ENCODE data around the gene TMEM52. TPM values are rescaled to one million over a fixed set of nuclear protein-coding genes. Genes with fewer than 3 reads are reported as not detected.

TMEM52 gene
- polyA plus RNA-seq: not detected

DNA sequence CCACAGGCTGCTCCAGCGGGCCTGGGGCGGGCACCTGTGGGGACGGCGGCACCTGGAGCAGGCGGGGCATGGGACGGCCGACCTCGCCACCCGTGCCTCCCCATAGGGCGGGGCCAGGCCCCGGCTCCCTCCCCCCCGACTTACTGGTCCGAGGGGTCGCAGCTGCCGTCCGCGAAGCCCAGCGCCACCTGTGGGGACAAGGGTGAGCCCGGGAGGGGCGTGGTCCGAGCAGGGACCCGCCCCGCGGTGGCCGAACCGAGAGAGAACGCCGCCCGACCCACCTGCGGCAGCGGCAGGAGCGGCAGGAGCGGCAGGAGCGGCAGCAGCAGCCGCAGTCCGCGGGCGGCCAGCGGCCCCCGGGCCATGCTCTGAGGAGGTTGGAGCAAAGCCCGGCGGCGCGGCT lies at the start of gene TMEM52:
Gene TMEM52, minus strand, starts transcription at position 379 of the 403 bp plus-strand sequence. Its CDS starts 14 bp downstream, at position 365.
- H3K27ac Mint-ChIP-seq: peak within 1 kb of the TSS in 2 of 3 donors; percentile 59 to 82
- no peaks in the 10 kb centered on the region for H3K27me3 Mint-ChIP-seq
- H3K4me3 Mint-ChIP-seq: peak within 1 kb of the TSS; percentile 65 to 88 (median 82)
- H3K4me1 Mint-ChIP-seq: no peaks in the 10 kb centered on the region
- no peaks in the 10 kb centered on the region for H3K36me3 Mint-ChIP-seq
- H3K9me3 Mint-ChIP-seq: no peaks in the 10 kb centered on the region

DNA sequence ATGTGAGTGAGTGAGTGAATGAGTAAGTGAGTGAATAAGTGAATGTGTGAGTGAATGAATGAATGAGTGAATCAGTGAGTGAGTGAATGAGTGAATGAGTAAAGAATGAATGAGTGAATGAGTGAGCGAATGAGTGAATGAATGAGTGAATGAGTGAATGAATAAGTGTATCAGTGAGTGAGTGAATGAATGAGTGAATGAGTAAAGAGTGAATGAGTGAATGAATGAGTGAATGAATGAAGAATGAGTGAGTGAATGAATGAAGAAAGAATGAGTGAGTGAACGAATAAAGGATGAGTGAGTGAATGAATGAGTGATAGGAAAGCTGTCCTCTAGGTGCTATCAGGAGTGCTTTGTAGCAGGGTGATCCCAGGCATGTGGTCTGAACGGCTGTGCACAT lies 48.8 kb upstream of the TMEM52 start:
- no peak overlapping the region for H3K27ac Mint-ChIP-seq
- H3K9me3 Mint-ChIP-seq: no peaks in the 10 kb centered on the region
- H3K27me3 Mint-ChIP-seq: no peaks in the 10 kb centered on the region
- H3K4me1 Mint-ChIP-seq: no peaks in the 10 kb centered on the region
- no peaks in the 10 kb centered on the region for H3K36me3 Mint-ChIP-seq
- no peak overlapping the region for H3K4me3 Mint-ChIP-seq

DNA sequence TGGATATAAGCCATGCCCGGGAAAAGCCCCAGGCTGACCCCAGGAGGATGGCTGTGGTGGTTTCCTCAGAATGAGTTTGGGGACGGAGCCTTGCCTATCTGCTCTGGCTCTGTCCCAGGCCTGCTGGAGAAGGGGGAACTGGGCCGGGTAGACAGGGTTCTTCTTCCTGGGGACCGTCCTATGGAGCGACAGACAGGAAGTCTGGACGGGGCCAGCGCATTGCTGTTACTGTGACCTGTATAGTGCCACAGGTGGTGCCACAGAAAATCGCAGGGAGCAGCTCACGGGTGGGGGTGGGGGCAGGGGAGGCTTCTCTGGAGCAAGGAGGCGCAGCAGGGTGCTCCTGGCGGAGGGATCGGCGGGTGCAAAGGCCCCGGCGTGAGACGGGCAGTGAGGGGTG lies 48.1 kb upstream of the TMEM52 start:
- Mint-ChIP-seq H3K36me3 (no peaks in the 10 kb centered on the region), H3K4me1 (no peaks in the 10 kb centered on the region), H3K27ac (no peak overlapping the region), H3K4me3 (no peak overlapping the region), H3K9me3 (no peaks in the 10 kb centered on the region), H3K27me3 (peaks cover 2% of the 10 kb centered on the region)

DNA sequence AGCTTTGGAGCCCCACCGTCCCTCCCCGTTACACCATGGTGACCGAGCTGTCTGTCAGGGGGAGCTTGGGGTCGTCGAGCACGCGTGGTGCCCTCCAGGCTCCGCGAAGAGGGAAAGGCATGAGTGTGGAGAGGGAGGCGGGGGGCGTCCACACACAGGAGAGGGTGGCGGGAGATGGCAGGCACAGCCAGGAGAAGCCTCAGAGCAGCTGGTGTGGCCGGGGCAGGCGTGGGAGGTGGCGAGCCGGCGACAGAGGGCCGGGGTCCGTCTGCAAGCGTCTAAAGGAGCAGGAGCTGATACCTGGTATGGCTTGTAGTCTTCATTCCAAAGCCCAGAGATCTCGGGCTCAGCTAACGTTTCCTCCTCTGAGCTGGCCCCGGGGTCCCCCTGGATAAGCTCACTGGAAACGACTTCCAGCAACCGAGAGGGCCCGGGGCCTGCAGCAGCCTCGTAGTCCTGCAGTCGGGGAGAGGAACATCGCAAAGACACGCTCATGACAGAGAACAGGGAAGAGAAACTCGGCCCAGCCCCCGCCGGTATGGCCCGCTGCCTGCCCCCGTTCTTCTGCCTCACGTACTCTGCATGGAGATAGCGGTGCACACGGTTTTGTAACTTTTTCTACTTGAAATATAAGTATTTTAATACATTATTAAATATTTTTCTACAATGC lies 47.1 kb upstream of the TMEM52 start:
- Mint-ChIP-seq H3K4me3 (no peak overlapping the region), H3K27me3 (peaks cover 7% of the 10 kb centered on the region), H3K27ac (no peak overlapping the region), H3K9me3 (no peaks in the 10 kb centered on the region), H3K36me3 (no peaks in the 10 kb centered on the region), H3K4me1 (no peaks in the 10 kb centered on the region)

DNA sequence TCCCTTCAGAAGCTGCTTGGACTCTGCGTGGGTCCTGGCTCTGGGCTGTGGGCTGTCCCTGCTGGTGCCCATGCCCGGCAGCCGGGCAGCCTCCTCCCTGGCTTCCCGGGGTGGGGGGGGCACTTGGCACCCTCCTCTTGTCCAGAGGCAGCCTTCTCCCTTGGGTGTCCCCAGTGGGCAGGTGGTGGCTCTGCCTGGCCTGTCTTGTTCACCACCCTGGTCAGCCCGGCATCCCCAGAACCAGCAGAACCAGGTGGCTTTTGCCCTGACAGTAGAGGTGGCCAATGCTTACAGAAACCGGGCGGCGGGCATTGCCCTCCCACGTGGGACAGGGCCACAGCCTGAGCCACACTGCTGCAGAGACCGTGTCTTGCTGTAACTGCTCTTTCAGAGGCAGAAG lies 46.5 kb upstream of the TMEM52 start:
- H3K27me3 Mint-ChIP-seq: peaks cover 13% of the 10 kb centered on the region
- H3K4me3 Mint-ChIP-seq: no peak overlapping the region
- H3K36me3 Mint-ChIP-seq: no peaks in the 10 kb centered on the region
- H3K4me1 Mint-ChIP-seq: no peaks in the 10 kb centered on the region
- no peak overlapping the region for H3K27ac Mint-ChIP-seq
- no peaks in the 10 kb centered on the region for H3K9me3 Mint-ChIP-seq

DNA sequence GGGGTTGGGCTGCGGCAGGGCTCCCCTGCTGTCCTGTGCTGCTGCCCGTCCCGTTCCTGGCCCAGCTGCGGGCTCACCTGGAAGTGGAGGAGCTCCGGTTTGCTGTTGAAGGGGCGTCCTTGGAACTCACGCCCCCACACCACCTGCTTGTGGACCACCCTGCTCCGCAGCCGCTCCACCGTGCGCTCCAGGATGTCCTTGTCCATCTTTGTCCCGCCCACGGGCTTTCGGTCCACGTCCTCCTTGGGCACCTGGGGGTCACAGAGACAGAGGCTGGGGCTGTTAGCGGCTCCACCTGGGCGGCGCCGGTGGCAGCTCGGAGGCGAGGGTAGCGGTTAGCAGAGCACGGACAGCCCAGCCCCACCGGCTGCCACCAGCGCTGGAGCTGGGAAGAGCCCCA lies 45.7 kb upstream of the TMEM52 start:
- H3K4me3 Mint-ChIP-seq: no peak overlapping the region
- H3K27ac Mint-ChIP-seq: no peak overlapping the region
- peaks cover 17% of the 10 kb centered on the region for H3K27me3 Mint-ChIP-seq
- no peaks in the 10 kb centered on the region for H3K4me1 Mint-ChIP-seq
- H3K36me3 Mint-ChIP-seq: no peaks in the 10 kb centered on the region
- no peaks in the 10 kb centered on the region for H3K9me3 Mint-ChIP-seq

DNA sequence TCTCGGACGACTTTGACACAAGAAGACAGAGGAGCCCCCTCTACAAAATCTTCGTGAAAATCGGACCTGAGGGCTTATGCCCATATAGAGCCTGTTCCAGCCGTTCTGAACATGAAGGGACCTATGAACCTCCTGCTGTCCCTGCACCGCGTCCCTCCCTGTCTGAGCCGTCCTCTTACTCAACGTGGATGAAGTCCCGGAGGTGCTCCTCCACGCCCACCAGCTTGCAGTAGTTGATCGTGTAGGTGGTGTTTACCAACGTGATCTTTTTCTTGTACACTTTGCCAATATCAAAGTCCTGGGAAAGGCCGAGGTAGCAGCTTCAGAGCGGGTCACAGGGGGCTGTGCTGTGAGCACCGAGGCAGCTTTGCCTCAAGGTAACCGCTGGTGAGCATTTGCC lies 44.5 kb upstream of the TMEM52 start:
- no peak overlapping the region for H3K4me3 Mint-ChIP-seq
- H3K27me3 Mint-ChIP-seq: peaks cover 23% of the 10 kb centered on the region
- no peak overlapping the region for H3K27ac Mint-ChIP-seq
- H3K4me1 Mint-ChIP-seq: no peaks in the 10 kb centered on the region
- H3K9me3 Mint-ChIP-seq: no peaks in the 10 kb centered on the region
- no peaks in the 10 kb centered on the region for H3K36me3 Mint-ChIP-seq

DNA sequence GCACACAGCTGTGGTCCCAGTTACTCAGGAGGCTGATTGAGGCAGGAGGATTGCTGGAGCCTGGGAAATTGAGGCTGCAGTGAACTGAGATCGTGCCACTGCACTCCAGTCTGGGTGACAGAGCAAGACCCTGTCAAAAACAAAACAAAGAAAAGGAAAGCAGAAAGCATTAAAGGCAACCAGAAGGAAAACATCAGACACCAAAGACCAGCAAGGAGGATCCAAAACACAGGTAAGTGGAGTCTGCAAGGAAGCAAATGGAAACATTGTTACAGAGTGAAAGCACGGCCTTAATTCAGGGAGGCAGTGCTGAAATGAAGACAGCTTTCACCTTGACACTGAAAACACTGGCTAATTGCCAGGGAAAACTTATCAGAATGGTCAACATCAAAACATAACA lies 43.7 kb upstream of the TMEM52 start:
- peaks cover 28% of the 10 kb centered on the region for H3K27me3 Mint-ChIP-seq
- no peaks in the 10 kb centered on the region for H3K9me3 Mint-ChIP-seq
- no peaks in the 10 kb centered on the region for H3K36me3 Mint-ChIP-seq
- no peak overlapping the region for H3K4me3 Mint-ChIP-seq
- no peak overlapping the region for H3K27ac Mint-ChIP-seq
- no peaks in the 10 kb centered on the region for H3K4me1 Mint-ChIP-seq

DNA sequence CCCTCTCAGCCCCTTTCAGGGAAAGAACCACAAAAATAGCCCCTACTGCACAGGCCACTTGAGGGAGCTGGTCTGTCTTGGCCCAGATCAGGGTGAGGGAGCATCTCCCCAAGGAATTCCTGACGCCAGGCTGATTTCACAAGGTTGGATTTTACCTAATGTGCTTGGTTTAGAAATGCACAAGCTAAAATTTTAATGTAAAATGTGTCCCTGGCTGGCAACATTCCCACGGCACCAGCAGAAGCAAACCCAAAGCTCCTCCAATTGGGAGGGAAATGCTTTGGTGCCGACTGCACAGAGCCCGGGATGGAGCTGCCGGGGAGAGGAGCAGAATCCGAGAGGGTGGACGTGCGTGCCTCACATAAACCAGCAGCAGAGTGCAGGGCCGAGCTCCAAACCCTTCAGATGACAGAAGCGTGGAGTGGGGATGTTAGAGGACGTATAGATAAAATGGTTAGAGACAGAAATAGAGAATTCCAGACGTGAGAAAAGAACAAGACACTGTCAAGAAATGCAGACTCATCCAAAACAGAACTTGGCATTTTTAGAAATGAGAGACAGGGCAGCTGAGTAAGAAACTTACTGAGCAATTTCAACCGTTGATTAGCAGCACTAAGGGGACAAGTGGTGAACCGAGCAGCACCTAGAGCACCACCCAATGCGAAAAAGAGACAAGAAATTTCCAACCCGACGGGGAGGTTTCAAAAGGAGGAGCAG lies 41.6 kb upstream of the TMEM52 start:
- Mint-ChIP-seq H3K27ac (peak overlapping the region in 1 of 3 donors; percentile 6), H3K4me3 (no peak overlapping the region), H3K4me1 (no peaks in the 10 kb centered on the region), H3K9me3 (no peaks in the 10 kb centered on the region), H3K27me3 (peaks cover 30% of the 10 kb centered on the region), H3K36me3 (no peaks in the 10 kb centered on the region)

DNA sequence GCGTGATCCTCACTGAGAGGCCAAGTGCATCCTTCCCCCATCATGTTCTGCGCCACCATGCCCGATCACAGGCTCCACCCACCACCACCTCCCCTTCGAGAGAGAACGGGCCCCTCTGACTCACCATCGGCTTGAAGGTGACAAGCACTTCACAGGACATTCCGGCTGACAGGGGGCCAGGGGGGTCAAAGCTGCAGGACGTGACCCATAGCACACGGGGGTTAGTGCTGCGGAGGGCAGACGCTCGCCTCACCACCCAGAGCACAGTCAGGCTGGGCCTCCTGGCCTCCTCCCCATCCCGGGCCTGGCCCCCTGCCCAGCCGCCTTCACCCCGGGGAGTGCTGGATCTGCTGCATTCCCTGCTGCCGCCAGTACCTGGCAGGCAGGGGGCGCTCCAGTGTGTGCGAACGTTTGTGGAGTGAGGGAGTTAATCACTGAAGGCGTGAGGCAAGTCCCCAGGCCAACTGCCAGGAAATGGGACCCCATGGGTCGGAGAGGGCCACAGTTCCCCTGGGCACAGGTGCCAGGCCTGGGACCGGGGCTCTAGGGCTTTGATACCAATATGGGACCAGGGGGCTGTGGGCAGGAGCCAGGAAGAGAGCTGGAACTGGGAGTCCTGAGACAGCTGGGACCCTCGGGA lies 40.9 kb upstream of the TMEM52 start:
- Mint-ChIP-seq H3K4me3 (no peak overlapping the region), H3K27ac (no peak overlapping the region), H3K27me3 (peaks cover 30% of the 10 kb centered on the region), H3K9me3 (no peaks in the 10 kb centered on the region), H3K36me3 (no peaks in the 10 kb centered on the region), H3K4me1 (no peaks in the 10 kb centered on the region)

DNA sequence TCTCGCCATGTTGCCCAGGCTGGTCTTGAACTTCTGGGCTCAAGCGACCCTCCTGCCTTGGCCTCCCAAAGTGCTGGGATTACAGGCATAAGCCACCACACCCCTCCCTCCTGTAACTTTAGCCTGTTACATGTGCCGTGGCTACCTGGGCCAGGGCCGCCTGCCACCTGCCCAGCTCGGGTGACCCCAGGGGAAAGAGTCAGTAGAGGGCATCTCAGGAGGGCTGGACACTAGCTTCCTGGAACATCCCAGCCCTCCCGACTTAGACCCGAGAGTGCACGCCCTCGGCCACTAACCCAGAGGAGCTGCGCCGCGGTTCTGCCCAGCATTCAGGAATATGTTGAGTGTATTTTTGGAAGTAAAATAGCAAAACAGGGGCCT lies 40.4 kb upstream of the TMEM52 start:
- Mint-ChIP-seq H3K27ac (no peak overlapping the region), H3K4me3 (no peak overlapping the region), H3K9me3 (no peaks in the 10 kb centered on the region), H3K36me3 (no peaks in the 10 kb centered on the region), H3K4me1 (no peaks in the 10 kb centered on the region), H3K27me3 (peaks cover 30% of the 10 kb centered on the region)

DNA sequence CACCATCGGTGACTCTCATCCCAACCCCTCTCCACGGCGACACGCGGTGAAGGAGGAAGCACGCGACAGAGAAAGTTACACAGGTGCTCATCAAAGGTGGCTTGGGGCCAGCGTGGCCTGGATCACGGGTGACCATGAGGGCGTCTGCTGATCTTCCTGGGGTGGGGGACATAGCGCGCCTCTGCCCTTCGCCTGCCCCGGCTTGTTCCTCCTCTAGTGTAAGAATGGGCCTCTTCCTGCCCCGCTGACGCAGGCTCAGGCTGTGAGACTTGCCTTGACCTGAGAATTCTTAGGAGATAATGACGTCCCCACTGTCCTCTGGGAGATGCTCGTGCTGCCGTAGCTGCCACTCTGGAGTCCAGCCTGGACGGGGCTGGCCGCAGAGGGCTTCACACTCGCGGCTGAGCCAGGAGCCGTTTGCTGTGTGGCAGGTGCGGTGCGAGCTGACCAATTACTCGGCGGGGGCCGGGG lies 39.0 kb upstream of the TMEM52 start:
- peaks cover 0 to 2% (median 2%) of the 10 kb centered on the region in 3 donors for H3K4me1 Mint-ChIP-seq
- H3K36me3 Mint-ChIP-seq: no peaks in the 10 kb centered on the region
- no peak overlapping the region for H3K27ac Mint-ChIP-seq
- peaks cover 30% of the 10 kb centered on the region for H3K27me3 Mint-ChIP-seq
- H3K9me3 Mint-ChIP-seq: no peaks in the 10 kb centered on the region
- no peak overlapping the region for H3K4me3 Mint-ChIP-seq

DNA sequence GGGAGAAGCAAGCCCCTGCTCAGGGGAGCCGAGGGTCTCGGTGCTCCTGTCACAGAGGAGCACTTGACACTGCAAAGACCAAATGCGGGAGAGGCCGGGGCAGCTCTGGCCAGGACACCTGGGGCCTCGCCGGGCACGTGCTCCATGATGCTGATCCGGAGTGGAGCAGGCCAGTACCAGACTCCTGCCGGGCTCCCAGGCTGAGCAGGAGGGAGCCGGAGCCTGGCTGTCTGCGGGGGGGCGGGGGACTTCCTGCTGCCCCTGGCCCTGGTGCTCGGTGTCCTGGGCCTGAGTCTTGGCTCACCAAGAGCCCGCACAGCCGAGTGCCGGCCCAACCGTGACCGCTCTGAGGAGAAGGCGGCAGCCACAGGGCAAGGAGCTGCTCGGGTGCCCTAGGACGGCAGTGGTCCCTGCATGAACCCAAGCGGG lies 38.5 kb upstream of the TMEM52 start:
- Mint-ChIP-seq H3K9me3 (no peaks in the 10 kb centered on the region), H3K4me1 (peaks cover 0 to 2% (median 2%) of the 10 kb centered on the region in 3 donors), H3K4me3 (no peak overlapping the region), H3K27ac (no peak overlapping the region), H3K27me3 (peaks cover 28% of the 10 kb centered on the region), H3K36me3 (no peaks in the 10 kb centered on the region)

DNA sequence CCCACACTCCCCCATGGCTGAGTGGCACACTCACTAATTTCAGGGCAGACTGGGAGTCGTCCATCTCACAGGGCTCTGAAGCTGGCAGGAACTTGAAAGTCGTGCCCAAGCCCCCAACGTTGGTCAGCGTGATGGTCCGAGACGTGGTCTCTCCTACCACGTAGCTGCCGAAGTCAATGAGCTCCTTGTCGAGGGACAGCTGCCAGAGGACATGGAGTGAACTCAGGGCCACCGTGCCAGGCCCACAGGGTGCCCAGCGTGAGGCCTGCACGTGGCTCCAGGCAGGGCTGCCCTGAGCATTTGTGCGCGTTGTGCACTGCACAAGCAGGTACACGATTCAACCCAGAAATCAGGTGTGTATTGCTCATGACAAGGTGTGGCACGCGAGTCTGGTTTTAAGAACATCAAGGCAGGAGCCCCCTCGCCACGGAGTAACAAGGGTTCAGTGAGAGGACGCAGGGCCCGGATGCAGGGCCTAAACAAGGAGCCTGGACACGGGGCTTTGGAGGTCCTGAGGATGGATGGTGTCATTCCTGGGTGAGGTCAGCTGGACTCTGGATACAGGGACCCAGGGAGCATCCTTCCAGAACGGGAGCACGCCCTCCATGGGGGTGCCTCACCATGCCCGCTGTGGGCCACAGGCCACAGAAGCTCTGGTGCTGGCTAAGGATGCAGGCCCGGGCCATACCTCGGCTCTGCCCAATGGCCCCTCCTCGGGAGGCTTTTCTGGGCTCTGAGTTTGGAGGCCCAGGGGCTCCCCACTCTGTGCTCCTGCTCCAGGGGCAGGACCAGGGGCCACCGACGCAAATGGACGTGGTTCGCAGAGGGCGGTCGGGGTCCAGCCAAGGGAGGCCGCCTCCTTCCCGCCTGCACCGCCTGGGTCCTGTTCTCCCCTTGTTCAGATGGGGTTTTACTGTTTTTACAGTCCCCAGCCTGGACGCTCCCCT lies 37.8 kb upstream of the TMEM52 start:
- H3K4me1 Mint-ChIP-seq: peaks cover 0 to 2% (median 2%) of the 10 kb centered on the region in 3 donors
- no peaks in the 10 kb centered on the region for H3K36me3 Mint-ChIP-seq
- H3K4me3 Mint-ChIP-seq: no peak overlapping the region
- no peak overlapping the region for H3K27ac Mint-ChIP-seq
- H3K27me3 Mint-ChIP-seq: peaks cover 30% of the 10 kb centered on the region
- peaks cover 0 to 1% (median 0%) of the 10 kb centered on the region in 3 donors for H3K9me3 Mint-ChIP-seq

DNA sequence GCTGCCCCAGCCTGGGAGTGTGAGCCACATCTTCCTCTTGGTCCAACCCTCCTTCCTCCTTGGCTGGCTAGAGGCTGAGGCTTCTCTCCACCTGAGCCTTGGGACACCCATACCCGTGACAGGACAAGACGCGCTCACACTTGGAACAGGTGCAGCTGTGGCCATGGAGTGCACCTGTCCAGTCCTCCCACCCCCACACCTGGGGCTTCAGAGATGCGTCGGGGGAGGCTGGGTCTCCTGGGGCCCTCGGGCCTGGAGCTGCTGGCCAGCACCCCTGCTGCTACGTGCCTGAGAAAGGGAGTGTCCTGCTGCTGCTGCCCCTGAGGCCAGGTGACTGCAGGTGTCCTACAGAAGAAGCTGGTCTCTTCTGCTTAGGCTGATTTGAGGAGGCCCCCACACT lies 37.0 kb upstream of the TMEM52 start:
- Mint-ChIP-seq H3K36me3 (peaks cover 2% of the 10 kb centered on the region), H3K4me3 (no peak overlapping the region), H3K4me1 (peaks cover 0 to 2% (median 2%) of the 10 kb centered on the region in 3 donors), H3K27me3 (peaks cover 30% of the 10 kb centered on the region), H3K9me3 (peaks cover 3 to 6% (median 3%) of the 10 kb centered on the region in 3 donors), H3K27ac (no peak overlapping the region)
